CD14-positive monocyte (primary cell): ENCODE measurements around the gene ITGA11. TPM values are rescaled to one million over a fixed set of nuclear protein-coding genes. Genes with fewer than 3 reads are reported as not detected.
A peak's percentile ranks its signal among the peaks of the same experiment; 100 is the strongest.

ENCODE experiments used
- DNase-seq, 3 donors: peaks; one replicate each; pipeline ENCODE4 v3.0.0-alpha.2; 2011 to 2022
- H2AFZ ChIP-seq: 2 replicates; pipeline ENCODE4 v1.6.0; 2012; ENCODE audit warnings: mild to moderate bottlenecking, low read depth, low read length, inconsistent platforms; ENCODE audit not compliant: insufficient read depth, poor library complexity, severe bottlenecking
- H3K27ac ChIP-seq, 2 donors: 1 replicate in 1 of 2; 2 replicates in 1 of 2; pipeline ENCODE4 v1.5.1; 2012 to 2013; ENCODE audit warnings: low read length in 2 of 2, control low read depth in 1 of 2, inconsistent platforms in 1 of 2, low read depth in 1 of 2, mild to moderate bottlenecking in 1 of 2
- H3K27me3 ChIP-seq, 2 donors: one replicate each; pipeline versions ENCODE4 v1.6.0 to v1.6.1; 2011 to 2013; ENCODE audit warnings: low read length in 2 of 2; ENCODE audit not compliant: control insufficient read depth in 2 of 2, insufficient read depth in 2 of 2
- H3K36me3 ChIP-seq, 2 donors: replicated peaks in 1 of 2; 1 replicate in 1 of 2; 2 replicates in 1 of 2; pipeline versions ENCODE4 v1.5.1 to v1.6.1; 2012 to 2013; ENCODE audit warnings: low read length in 2 of 2, control low read depth in 1 of 2, inconsistent platforms in 1 of 2, mild to moderate bottlenecking in 1 of 2; ENCODE audit not compliant: insufficient read depth in 2 of 2, control insufficient read depth in 1 of 2
- H3K4me1 ChIP-seq, 2 donors: 1 replicate in 1 of 2; 2 replicates in 1 of 2; pipeline versions ENCODE4 v1.5.1 to v1.6.1; 2012 to 2013; ENCODE audit warnings: low read length in 2 of 2, control low read depth in 1 of 2, inconsistent platforms in 1 of 2, mild to moderate bottlenecking in 1 of 2, moderate library complexity in 1 of 2; ENCODE audit not compliant: insufficient read depth in 2 of 2, control insufficient read depth in 1 of 2
- H3K4me2 ChIP-seq: replicated peaks from 2 replicates; pipeline ENCODE3; 2012; ENCODE audit warnings: low read length, moderate library complexity, mild to moderate bottlenecking; ENCODE audit not compliant: poor library complexity, severe bottlenecking; ENCODE audit errors: extremely low read depth
- H3K4me3 ChIP-seq, 3 experiments: fragments of 200-600 bp in 1 of 3; sonication (generic) in 1 of 3; replicated peaks in 1 of 3; 1 replicate in 2 of 3; 2 replicates in 1 of 3; pipeline ENCODE4 v1.5.1; 2011 to 2013; ENCODE audit warnings: low read length in 3 of 3, mild to moderate bottlenecking in 3 of 3, control low read depth in 2 of 3, low read depth in 2 of 3, inconsistent platforms in 1 of 3, moderate library complexity in 1 of 3
- H3K79me2 ChIP-seq: 2 replicates; pipeline ENCODE4 v1.6.0; 2012; ENCODE audit warnings: mild to moderate bottlenecking, control low read depth, inconsistent platforms, low read length, moderate library complexity; ENCODE audit not compliant: insufficient read depth
- H3K9ac ChIP-seq: 2 replicates; pipeline ENCODE4 v1.6.0; 2017; ENCODE audit warnings: low read length, mild to moderate bottlenecking; ENCODE audit not compliant: insufficient read depth, poor library complexity, severe bottlenecking
- H3K9me3 ChIP-seq, 2 donors: replicated peaks in 1 of 2; 1 replicate in 1 of 2; 2 replicates in 1 of 2; pipeline versions ENCODE4 v1.5.1 to v1.6.1; 2012 to 2013; ENCODE audit warnings: low read length in 2 of 2, control low read depth in 1 of 2; ENCODE audit not compliant: control insufficient read depth in 1 of 2, insufficient read depth in 1 of 2
- H4K20me1 ChIP-seq: 2 replicates; pipeline ENCODE4 v1.6.0; 2012; ENCODE audit warnings: mild to moderate bottlenecking, low read length, control low read depth, moderate library complexity; ENCODE audit not compliant: insufficient read depth
- H3K27ac Mint-ChIP-seq, 7 donors: one replicate each; pipeline ENCODE4 v1.8.0; 2020; ENCODE audit warnings: mild to moderate bottlenecking in 7 of 7, mixed read lengths in 7 of 7, moderate library complexity in 6 of 7, inconsistent platforms in 2 of 7
- H3K27me3 Mint-ChIP-seq, 3 donors: one replicate each; pipeline ENCODE4 v1.8.0; 2021 to 2022; ENCODE audit warnings: low read depth in 3 of 3, mild to moderate bottlenecking in 3 of 3, mixed read lengths in 3 of 3, moderate library complexity in 3 of 3, inconsistent platforms in 1 of 3
- H3K36me3 Mint-ChIP-seq, 2 donors: one replicate each; pipeline ENCODE4 v1.8.0; 2020; ENCODE audit warnings: mixed read lengths in 2 of 2, inconsistent platforms in 1 of 2, mild to moderate bottlenecking in 1 of 2
- H3K4me1 Mint-ChIP-seq: one replicate; pipeline ENCODE4 v1.8.0; 2020; ENCODE audit warnings: mild to moderate bottlenecking, mixed read lengths
- H3K4me3 Mint-ChIP-seq, 2 donors: one replicate each; pipeline ENCODE4 v1.8.0; 2020; ENCODE audit warnings: mild to moderate bottlenecking in 2 of 2, mixed read lengths in 2 of 2, moderate library complexity in 1 of 2
- H3K9me3 Mint-ChIP-seq, 7 donors: one replicate each; pipeline ENCODE4 v1.8.0; 2020 to 2022; ENCODE audit warnings: mixed read lengths in 7 of 7, mild to moderate bottlenecking in 6 of 7, moderate library complexity in 6 of 7, inconsistent platforms in 2 of 7
- CTCF ChIP-seq: fragments of 200-600 bp; IDR thresholded peaks from one replicate; pipeline ENCODE4 v1.8.0; 2022; ENCODE audit warnings: antibody characterized with exemption, mild to moderate bottlenecking
- whole genome bisulfite sequencing: methylation state at CpG from one replicate; pipeline ENCODE4 v1.1.5; 2013; ENCODE audit warnings: missing lambda C conversion rate; ENCODE audit not compliant: insufficient coverage; 5-methylcytosine and 5-hydroxymethylcytosine counted together
- intact Hi-C, 2 donors: fragments of 100-400 bp; cut with micrococcal nuclease; formaldehyde crosslinking; loops; one replicate each; pipeline versions ENCODE4 v1.15.0 to v1.15.1; 2023
- polyA plus RNA-seq, 3 donors: library from polyadenylated mRNA; depleted of rRNA in 1 of 3; unstranded in 2 of 3; stranded (reverse) in 1 of 3; fragments of 300-500 nt in 2 of 3; fragments of >200 nt in 1 of 3; fragmentation: Illumina TruSeq in 2 of 3; gene quantifications; 1 replicate in 2 of 3; 2 replicates in 1 of 3; pipeline ENCODE4 v1.2.3, GENCODE V29; 2012 to 2021

Gene ITGA11
- polyA plus RNA-seq, 3 donors = under 0.01 to 0.01 TPM; not detected in 1

GRCh38 chr15:68365770-68366169 lies 66.2 kb downstream of the ITGA11 start:
- H3K4me2 ChIP-seq = no peak overlapping the region
- Mint-ChIP-seq H3K9me3 (no peaks in the 10 kb centered on the region), H3K4me1 (peaks cover 8% of the 10 kb centered on the region), H3K27ac (no peak overlapping the region), H3K4me3 (no peak overlapping the region), H3K36me3 (no peaks in the 10 kb centered on the region), H3K27me3 (peaks cover 2 to 5% (median 4%) of the 10 kb centered on the region in 3 donors)
- H2AFZ ChIP-seq = no peak overlapping the region
- no peak overlapping the region for H3K4me3 ChIP-seq
- no peak overlapping the region for H3K27ac ChIP-seq
- no peaks in the 10 kb centered on the region for H3K4me1 ChIP-seq
- no peaks in the 10 kb centered on the region for H3K9me3 ChIP-seq
- WGBS = 86% methylated on average over 4 of the region's 6 CpGs
- no peaks in the 10 kb centered on the region for H3K27me3 ChIP-seq
- no peak for TF ChIP-seq CTCF
- no peak for DNase-seq
- H3K79me2 ChIP-seq = no peaks in the 10 kb centered on the region
- no peak overlapping the region for H3K9ac ChIP-seq
- no peaks in the 10 kb centered on the region for H3K36me3 ChIP-seq
- no peaks in the 10 kb centered on the region for H4K20me1 ChIP-seq
- intact Hi-C loops = no loop called here

GRCh38 chr15:68365140-68365745 lies 66.7 kb downstream of the ITGA11 start:
- no peak overlapping the region for H3K4me2 ChIP-seq
- no peaks in the 10 kb centered on the region for H3K36me3 Mint-ChIP-seq
- peaks cover 2 to 5% (median 4%) of the 10 kb centered on the region in 3 donors for H3K27me3 Mint-ChIP-seq
- no peak overlapping the region for H3K27ac ChIP-seq
- H3K9me3 ChIP-seq = no peaks in the 10 kb centered on the region
- intact Hi-C loops = no loop called here
- no peak overlapping the region for H3K4me3 Mint-ChIP-seq
- peaks cover 8% of the 10 kb centered on the region for H3K4me1 Mint-ChIP-seq
- H3K36me3 ChIP-seq = no peaks in the 10 kb centered on the region
- H3K4me1 ChIP-seq = no peaks in the 10 kb centered on the region
- no peaks in the 10 kb centered on the region for H3K9me3 Mint-ChIP-seq
- no peaks in the 10 kb centered on the region for H4K20me1 ChIP-seq
- H3K27ac Mint-ChIP-seq = peak overlapping the region in 1 of 7 donors; percentile 34
- TF ChIP-seq CTCF = no peak
- peak overlapping the region; percentile 21 for H2AFZ ChIP-seq
- DNase-seq = no peak
- no peak overlapping the region for H3K4me3 ChIP-seq
- H3K79me2 ChIP-seq = no peaks in the 10 kb centered on the region
- 37% methylated on average over 6 of the region's 7 CpGs for WGBS
- H3K27me3 ChIP-seq = no peaks in the 10 kb centered on the region
- H3K9ac ChIP-seq = no peak overlapping the region
